K562 (cell line): ENCODE results near the gene NRN1L. TPM values are rescaled to one million over a fixed set of nuclear protein-coding genes. Genes with fewer than 3 reads are reported as not detected.
A peak's percentile ranks its signal among the peaks of the same experiment; 100 is the strongest.

Experiments
- GATA2 ChIP-seq: sonication (generic); formaldehyde crosslinking; IDR thresholded peaks from 2 replicates; pipeline ENCODE4 v1.4.0; 2020; ENCODE audit warnings: mild to moderate bottlenecking, missing genetic modification reagents
- HINFP ChIP-seq: fragments of 450-650 bp; conservative IDR thresholded peaks from 2 replicates; pipeline ENCODE4 v1.6.1; 2016; ENCODE audit warnings: missing genetic modification characterization, low read depth, mild to moderate bottlenecking, control low read depth, missing compliant biosample characterization
- HNRNPL ChIP-seq: fragments of 200-400 bp; formaldehyde crosslinking; IDR thresholded peaks from 2 replicates; pipeline ENCODE4 v1.6.1; 2017; ENCODE audit warnings: low read depth, mild to moderate bottlenecking, low read length
- PML ChIP-seq: IDR thresholded peaks from 2 replicates; pipeline ENCODE4 v1.6.1; 2012; ENCODE audit warnings: low read length, inconsistent platforms
- POLR2AphosphoS2 ChIP-seq: IDR thresholded peaks from 2 replicates; pipeline ENCODE4 v1.6.1; 2012; ENCODE audit warnings: low read length, improper control_type of control experiment
- STAG1 ChIP-seq: sonication (generic); formaldehyde crosslinking; IDR thresholded peaks from 2 replicates; pipeline ENCODE4 v1.5.0; 2020; ENCODE audit warnings: missing genetic modification reagents, borderline replicate concordance
- STAT6 ChIP-seq: sonication (generic); formaldehyde crosslinking; IDR thresholded peaks from 2 replicates; pipeline ENCODE4 v1.8.1; 2023; ENCODE audit warnings: mild to moderate bottlenecking, missing genetic modification reagents
- ZNF121 ChIP-seq: sonication (generic); formaldehyde crosslinking; conservative IDR thresholded peaks from 2 replicates; pipeline ENCODE4 v1.8.0; 2022; ENCODE audit warnings: missing genetic modification reagents
- polyA plus RNA-seq, 8 experiments: library from polyadenylated mRNA; depleted of rRNA in 4 of 8; stranded (reverse) in 5 of 8; unstranded in 3 of 8; fragments of >200 nt; fragmentation: Nextera tagmentation in 2 of 8; fragmentation: Illumina TruSeq in 1 of 8; extraction: Ambion mirVana in 2 of 8; extraction: Trizol in 1 of 8; gene quantifications; 2 replicates each; pipeline versions ENCODE4 v1.2.1 to v1.2.3, GENCODE V29; 2011 to 2014; ENCODE audit warnings: inconsistent platforms in 1 of 8, missing spikeins in 1 of 8
- total RNA-seq, 7 experiments: library from RNA; depleted of rRNA in 6 of 7; stranded (reverse); fragments of >200 nt in 6 of 7; fragmentation: Illumina TruSeq in 2 of 7; extraction: Trizol in 2 of 7; gene quantifications; 2 replicates each; pipeline versions ENCODE4 v1.2.1 to v1.2.3, GENCODE V29; 2011 to 2021; ENCODE audit warnings: low replicate concordance in 1 of 7
- TF ChIP-seq, protein P1 (sequence below): sonication (generic); formaldehyde crosslinking; IDR thresholded peaks from 2 replicates; pipeline ENCODE4 v1.8.1; 2023; ENCODE audit warnings: mild to moderate bottlenecking, missing genetic modification reagents
- TF ChIP-seq, protein P2 (sequence below): fragments of 250-450 bp; sonication (Bioruptor Pico); IDR thresholded peaks from 2 replicates; pipeline ENCODE4 v1.4.0; 2020; ENCODE audit warnings: mild to moderate bottlenecking, moderate library complexity, borderline replicate concordance
- TF ChIP-seq, protein P3 (sequence below): sonication (generic); formaldehyde crosslinking; IDR thresholded peaks from 2 replicates; pipeline ENCODE4 v1.8.0; 2023; ENCODE audit warnings: missing genetic modification reagents, mild to moderate bottlenecking, borderline replicate concordance

The NRN1L gene
- total and polyA plus RNA-seq, 9 of the 15 experiments (the other 6 are each of a cell fraction or from before 2014, with no cell fraction given), result 0.22 to 0.86 (median 0.61) TPM; not detected in 5

DNA sequence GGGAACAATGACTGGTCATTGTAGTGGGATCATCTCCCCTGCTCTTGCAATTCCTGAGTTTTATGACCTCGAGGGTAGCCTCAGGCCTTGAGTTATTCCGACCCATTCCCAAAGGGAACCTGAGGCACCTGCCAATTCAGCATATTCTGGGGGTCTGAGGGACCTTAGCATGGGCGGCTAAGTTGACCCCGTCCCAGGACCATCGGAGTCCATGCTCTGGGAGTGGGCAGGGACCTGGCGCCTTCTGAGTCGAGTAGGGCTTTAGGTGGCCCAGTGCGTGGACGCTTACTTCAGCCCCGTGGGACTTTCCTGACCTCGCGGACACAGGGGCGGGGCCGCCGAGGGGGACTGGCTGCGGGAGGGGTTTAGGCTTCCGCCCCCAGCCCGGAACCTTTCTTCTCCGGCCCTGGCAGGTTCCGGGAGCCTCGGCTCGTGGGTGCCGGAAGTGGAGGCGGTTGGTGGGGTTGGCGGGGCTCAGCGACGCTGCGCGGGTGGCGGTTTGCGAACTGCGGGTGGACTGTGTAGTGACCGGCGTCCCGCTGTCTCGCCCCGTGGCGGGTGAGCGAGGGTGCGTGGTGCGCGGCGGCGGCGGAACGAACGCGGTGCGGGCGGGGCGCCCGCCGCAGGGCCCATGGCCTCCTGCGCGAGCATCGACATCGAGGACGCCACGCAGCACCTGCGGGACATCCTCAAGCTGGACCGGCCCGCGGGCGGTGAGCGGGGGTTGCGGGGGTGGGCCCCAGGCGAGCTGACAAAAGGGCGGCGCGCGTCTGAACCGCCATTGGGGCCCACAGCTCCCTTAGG, 11.9 kb upstream of the NRN1L start, which contains the start of gene EDC4 (continued):
- TF ChIP-seq HINFP (no peak), PML (peak; percentile 56; the same call in 1 of the 2 replicates), ZNF121 (CRISPR knock-in tag) (no peak; the same call in 1 of the 2 replicates), GATA2 (CRISPR knock-in tag) (no peak), STAT6 (CRISPR knock-in tag) (no peak), POLR2AphosphoS2 (peak; percentile 95; the same call in 1 of the 2 replicates), HNRNPL (no peak), STAG1 (CRISPR knock-in tag) (peak; percentile 55)
- TF ChIP-seq, protein P1, sequence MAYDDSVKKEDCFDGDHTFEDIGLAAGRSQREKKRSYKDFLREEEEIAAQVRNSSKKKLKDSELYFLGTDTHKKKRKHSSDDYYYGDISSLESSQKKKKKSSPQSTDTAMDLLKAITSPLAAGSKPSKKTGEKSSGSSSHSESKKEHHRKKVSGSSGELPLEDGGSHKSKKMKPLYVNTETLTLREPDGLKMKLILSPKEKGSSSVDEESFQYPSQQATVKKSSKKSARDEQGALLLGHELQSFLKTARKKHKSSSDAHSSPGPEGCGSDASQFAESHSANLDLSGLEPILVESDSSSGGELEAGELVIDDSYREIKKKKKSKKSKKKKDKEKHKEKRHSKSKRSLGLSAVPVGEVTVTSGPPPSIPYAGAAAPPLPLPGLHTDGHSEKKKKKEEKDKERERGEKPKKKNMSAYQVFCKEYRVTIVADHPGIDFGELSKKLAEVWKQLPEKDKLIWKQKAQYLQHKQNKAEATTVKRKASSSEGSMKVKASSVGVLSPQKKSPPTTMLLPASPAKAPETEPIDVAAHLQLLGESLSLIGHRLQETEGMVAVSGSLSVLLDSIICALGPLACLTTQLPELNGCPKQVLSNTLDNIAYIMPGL (CRISPR knock-in tag), result peak; percentile 89; the same call in 1 of the 2 replicates
- TF ChIP-seq, protein P2, sequence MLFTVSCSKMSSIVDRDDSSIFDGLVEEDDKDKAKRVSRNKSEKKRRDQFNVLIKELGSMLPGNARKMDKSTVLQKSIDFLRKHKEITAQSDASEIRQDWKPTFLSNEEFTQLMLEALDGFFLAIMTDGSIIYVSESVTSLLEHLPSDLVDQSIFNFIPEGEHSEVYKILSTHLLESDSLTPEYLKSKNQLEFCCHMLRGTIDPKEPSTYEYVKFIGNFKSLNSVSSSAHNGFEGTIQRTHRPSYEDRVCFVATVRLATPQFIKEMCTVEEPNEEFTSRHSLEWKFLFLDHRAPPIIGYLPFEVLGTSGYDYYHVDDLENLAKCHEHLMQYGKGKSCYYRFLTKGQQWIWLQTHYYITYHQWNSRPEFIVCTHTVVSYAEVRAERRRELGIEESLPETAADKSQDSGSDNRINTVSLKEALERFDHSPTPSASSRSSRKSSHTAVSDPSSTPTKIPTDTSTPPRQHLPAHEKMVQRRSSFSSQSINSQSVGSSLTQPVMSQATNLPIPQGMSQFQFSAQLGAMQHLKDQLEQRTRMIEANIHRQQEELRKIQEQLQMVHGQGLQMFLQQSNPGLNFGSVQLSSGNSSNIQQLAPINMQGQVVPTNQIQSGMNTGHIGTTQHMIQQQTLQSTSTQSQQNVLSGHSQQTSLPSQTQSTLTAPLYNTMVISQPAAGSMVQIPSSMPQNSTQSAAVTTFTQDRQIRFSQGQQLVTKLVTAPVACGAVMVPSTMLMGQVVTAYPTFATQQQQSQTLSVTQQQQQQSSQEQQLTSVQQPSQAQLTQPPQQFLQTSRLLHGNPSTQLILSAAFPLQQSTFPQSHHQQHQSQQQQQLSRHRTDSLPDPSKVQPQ (CRISPR knock-in tag), result no peak
- TF ChIP-seq, protein P3, sequence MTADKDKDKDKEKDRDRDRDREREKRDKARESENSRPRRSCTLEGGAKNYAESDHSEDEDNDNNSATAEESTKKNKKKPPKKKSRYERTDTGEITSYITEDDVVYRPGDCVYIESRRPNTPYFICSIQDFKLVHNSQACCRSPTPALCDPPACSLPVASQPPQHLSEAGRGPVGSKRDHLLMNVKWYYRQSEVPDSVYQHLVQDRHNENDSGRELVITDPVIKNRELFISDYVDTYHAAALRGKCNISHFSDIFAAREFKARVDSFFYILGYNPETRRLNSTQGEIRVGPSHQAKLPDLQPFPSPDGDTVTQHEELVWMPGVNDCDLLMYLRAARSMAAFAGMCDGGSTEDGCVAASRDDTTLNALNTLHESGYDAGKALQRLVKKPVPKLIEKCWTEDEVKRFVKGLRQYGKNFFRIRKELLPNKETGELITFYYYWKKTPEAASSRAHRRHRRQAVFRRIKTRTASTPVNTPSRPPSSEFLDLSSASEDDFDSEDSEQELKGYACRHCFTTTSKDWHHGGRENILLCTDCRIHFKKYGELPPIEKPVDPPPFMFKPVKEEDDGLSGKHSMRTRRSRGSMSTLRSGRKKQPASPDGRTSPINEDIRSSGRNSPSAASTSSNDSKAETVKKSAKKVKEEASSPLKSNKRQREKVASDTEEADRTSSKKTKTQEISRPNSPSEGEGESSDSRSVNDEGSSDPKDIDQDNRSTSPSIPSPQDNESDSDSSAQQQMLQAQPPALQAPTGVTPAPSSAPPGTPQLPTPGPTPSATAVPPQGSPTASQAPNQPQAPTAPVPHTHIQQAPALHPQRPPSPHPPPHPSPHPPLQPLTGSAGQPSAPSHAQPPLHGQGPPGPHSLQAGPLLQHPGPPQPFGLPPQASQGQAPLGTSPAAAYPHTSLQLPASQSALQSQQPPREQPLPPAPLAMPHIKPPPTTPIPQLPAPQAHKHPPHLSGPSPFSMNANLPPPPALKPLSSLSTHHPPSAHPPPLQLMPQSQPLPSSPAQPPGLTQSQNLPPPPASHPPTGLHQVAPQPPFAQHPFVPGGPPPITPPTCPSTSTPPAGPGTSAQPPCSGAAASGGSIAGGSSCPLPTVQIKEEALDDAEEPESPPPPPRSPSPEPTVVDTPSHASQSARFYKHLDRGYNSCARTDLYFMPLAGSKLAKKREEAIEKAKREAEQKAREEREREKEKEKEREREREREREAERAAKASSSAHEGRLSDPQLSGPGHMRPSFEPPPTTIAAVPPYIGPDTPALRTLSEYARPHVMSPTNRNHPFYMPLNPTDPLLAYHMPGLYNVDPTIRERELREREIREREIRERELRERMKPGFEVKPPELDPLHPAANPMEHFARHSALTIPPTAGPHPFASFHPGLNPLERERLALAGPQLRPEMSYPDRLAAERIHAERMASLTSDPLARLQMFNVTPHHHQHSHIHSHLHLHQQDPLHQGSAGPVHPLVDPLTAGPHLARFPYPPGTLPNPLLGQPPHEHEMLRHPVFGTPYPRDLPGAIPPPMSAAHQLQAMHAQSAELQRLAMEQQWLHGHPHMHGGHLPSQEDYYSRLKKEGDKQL (CRISPR knock-in tag), result no peak; the same call in 1 of the 2 replicates
